Neural progenitor cell (in vitro differentiated cells): ENCODE data around the gene GUCY1A2. TPM values are rescaled to one million over a fixed set of nuclear protein-coding genes. Genes with fewer than 3 reads are reported as not detected.

ENCODE experiments used
- DNase-seq: peaks from one replicate; pipeline ENCODE4 v3.0.0-alpha.2; 2016; ENCODE audit warnings: low spot score
- H2AFZ ChIP-seq: fragments of 200-600 bp; sonication (generic); replicated peaks from 2 replicates; pipeline ENCODE4 v1.6.1; 2016; ENCODE audit warnings: antibody characterized with exemption
- H3F3A ChIP-seq: fragments of 200-600 bp; sonication (generic); 2 replicates; pipeline ENCODE4 v1.6.1; 2016; ENCODE audit warnings: antibody characterized with exemption, low read depth
- H3K27ac ChIP-seq: fragments of 200-600 bp; sonication (generic); 2 replicates; pipeline ENCODE4 v1.5.1; 2016; ENCODE audit warnings: mild to moderate bottlenecking
- H3K27me3 ChIP-seq: fragments of 200-600 bp; sonication (generic); 2 replicates; pipeline ENCODE4 v1.6.1; 2016; ENCODE audit warnings: mild to moderate bottlenecking, moderate library complexity
- H3K36me3 ChIP-seq: fragments of 200-600 bp; sonication (generic); 2 replicates; pipeline ENCODE4 v1.5.1; 2016
- H3K4me1 ChIP-seq: fragments of 200-600 bp; sonication (generic); 2 replicates; pipeline ENCODE4 v1.6.1; 2016; ENCODE audit warnings: mixed run types
- H3K4me2 ChIP-seq: fragments of 200-600 bp; sonication (generic); 2 replicates; pipeline ENCODE4 v1.6.1; 2016
- H3K4me3 ChIP-seq: fragments of 200-600 bp; sonication (generic); 2 replicates; pipeline ENCODE4 v1.5.1; 2016
- H3K79me2 ChIP-seq: fragments of 200-600 bp; sonication (generic); 2 replicates; pipeline ENCODE4 v1.6.1; 2016; ENCODE audit warnings: low read depth
- H3K9ac ChIP-seq: fragments of 200-600 bp; sonication (generic); 2 replicates; pipeline ENCODE4 v1.6.1; 2016
- H3K9me3 ChIP-seq: fragments of 200-600 bp; sonication (generic); 2 replicates; pipeline ENCODE4 v1.5.1; 2016; ENCODE audit warnings: low read depth
- H4K20me1 ChIP-seq: fragments of 200-600 bp; sonication (generic); 2 replicates; pipeline ENCODE4 v1.6.1; 2016; ENCODE audit warnings: low read depth
- H3K27ac Mint-ChIP-seq: 3 replicates; pipeline ENCODE4 v1.8.0; 2021; ENCODE audit warnings: mixed read lengths
- H3K27me3 Mint-ChIP-seq: 2 replicates; pipeline ENCODE4 v1.8.0; 2022; ENCODE audit warnings: low read depth, mild to moderate bottlenecking, inconsistent platforms, moderate library complexity, mixed read lengths; ENCODE audit not compliant: insufficient read depth
- H3K36me3 Mint-ChIP-seq: 3 replicates; pipeline ENCODE4 v1.8.0; 2021; ENCODE audit warnings: mixed read lengths
- H3K4me1 Mint-ChIP-seq: 3 replicates; pipeline ENCODE4 v1.8.0; 2021; ENCODE audit warnings: mixed read lengths
- H3K4me3 Mint-ChIP-seq: 3 replicates; pipeline ENCODE4 v1.8.0; 2021; ENCODE audit warnings: mild to moderate bottlenecking, moderate library complexity, mixed read lengths
- H3K9me3 Mint-ChIP-seq: 3 replicates; pipeline ENCODE4 v1.8.0; 2020; ENCODE audit warnings: mixed read lengths
- CTCF ChIP-seq: fragments of 200-600 bp; sonication (generic); IDR thresholded peaks from 2 replicates; pipeline ENCODE4 v1.5.1; 2017; ENCODE audit warnings: antibody characterized with exemption, mild to moderate bottlenecking
- EZH2 ChIP-seq: fragments of 200-600 bp; sonication (generic); IDR thresholded peaks from 2 replicates; pipeline ENCODE4 v1.6.1; 2017; ENCODE audit warnings: antibody characterized with exemption, mild to moderate bottlenecking, moderate library complexity
- EZH2phosphoT487 ChIP-seq: fragments of 200-600 bp; sonication (generic); IDR thresholded peaks from 2 replicates; pipeline ENCODE4 v1.6.1; 2017; ENCODE audit warnings: antibody characterized with exemption
- total RNA-seq: library from RNA; depleted of rRNA; stranded (reverse); fragments of >200 nt; gene quantifications from 2 replicates; pipeline ENCODE4 v1.2.3, GENCODE V29; 2015; ENCODE audit warnings: low replicate concordance

GUCY1A2 gene
- total RNA-seq, 1 donor from 2014 or later, result 0.54 TPM

GRCh38 chr11:106925245-106925644 lies 93.0 kb downstream of the GUCY1A2 start:
- no peaks in the 10 kb centered on the region for H3K9me3 ChIP-seq
- Mint-ChIP-seq H3K27me3 (no peaks in the 10 kb centered on the region), H3K36me3 (no peaks in the 10 kb centered on the region), H3K4me3 (no peak overlapping the region), H3K4me1 (no peaks in the 10 kb centered on the region), H3K27ac (no peak overlapping the region), H3K9me3 (no peaks in the 10 kb centered on the region)
- H2AFZ ChIP-seq, result no peak overlapping the region
- no peaks in the 10 kb centered on the region for H3F3A ChIP-seq
- H3K4me2 ChIP-seq, result no peak overlapping the region
- no peak overlapping the region for H3K4me3 ChIP-seq
- H3K27ac ChIP-seq, result no peak overlapping the region
- no peaks in the 10 kb centered on the region for H4K20me1 ChIP-seq
- no peaks in the 10 kb centered on the region for H3K27me3 ChIP-seq
- no peak for DNase-seq
- no peaks in the 10 kb centered on the region for H3K79me2 ChIP-seq
- no peaks in the 10 kb centered on the region for H3K36me3 ChIP-seq
- no peak overlapping the region for H3K9ac ChIP-seq
- H3K4me1 ChIP-seq, result no peaks in the 10 kb centered on the region
- TF ChIP-seq CTCF, result no peak
- no peak for TF ChIP-seq EZH2phosphoT487
- no peak for TF ChIP-seq EZH2

- Histone ChIP-seq H3K4me3 (no peak overlapping the region), H3K79me2 (no peaks in the 10 kb centered on the region), H4K20me1 (no peaks in the 10 kb centered on the region), H3K9me3 (no peaks in the 10 kb centered on the region), H3K9ac (no peak overlapping the region), H3K4me1 (no peaks in the 10 kb centered on the region), H3K36me3 (no peaks in the 10 kb centered on the region), H3K27me3 (no peaks in the 10 kb centered on the region), H3F3A (no peaks in the 10 kb centered on the region), H2AFZ (no peak overlapping the region), H3K4me2 (no peak overlapping the region), H3K27ac (no peak overlapping the region)
- H3K4me1 Mint-ChIP-seq, result no peaks in the 10 kb centered on the region
- no peak overlapping the region for H3K27ac Mint-ChIP-seq
- DNase-seq, result no peak
- TF ChIP-seq EZH2 (no peak), CTCF (no peak), EZH2phosphoT487 (no peak)
- no peak overlapping the region for H3K4me3 Mint-ChIP-seq
- H3K36me3 Mint-ChIP-seq, result no peaks in the 10 kb centered on the region
- no peaks in the 10 kb centered on the region for H3K27me3 Mint-ChIP-seq
- H3K9me3 Mint-ChIP-seq, result no peaks in the 10 kb centered on the region
Observed at GRCh38 chr11:106920899-106921509, 97.3 kb downstream of the GUCY1A2 start.

- Histone ChIP-seq H4K20me1 (no peaks in the 10 kb centered on the region), H3K27me3 (no peaks in the 10 kb centered on the region), H3K36me3 (no peaks in the 10 kb centered on the region), H3K4me2 (no peak overlapping the region), H3K27ac (no peak overlapping the region), H2AFZ (no peak overlapping the region), H3F3A (no peaks in the 10 kb centered on the region), H3K4me3 (no peak overlapping the region), H3K79me2 (no peaks in the 10 kb centered on the region), H3K9ac (no peak overlapping the region), H3K4me1 (no peaks in the 10 kb centered on the region), H3K9me3 (no peaks in the 10 kb centered on the region)
- Mint-ChIP-seq H3K36me3 (no peaks in the 10 kb centered on the region), H3K27me3 (no peaks in the 10 kb centered on the region), H3K27ac (no peak overlapping the region), H3K4me3 (no peak overlapping the region), H3K4me1 (no peaks in the 10 kb centered on the region), H3K9me3 (no peaks in the 10 kb centered on the region)
- DNase-seq, result peak; percentile 24
- TF ChIP-seq CTCF (peak; percentile 41), EZH2phosphoT487 (no peak), EZH2 (no peak)
Observed at GRCh38 chr11:106917973-106918372, 100.3 kb downstream of the GUCY1A2 start.
